Measurements from ENCODE around the gene SARNP.

SARNP gene

DNA sequence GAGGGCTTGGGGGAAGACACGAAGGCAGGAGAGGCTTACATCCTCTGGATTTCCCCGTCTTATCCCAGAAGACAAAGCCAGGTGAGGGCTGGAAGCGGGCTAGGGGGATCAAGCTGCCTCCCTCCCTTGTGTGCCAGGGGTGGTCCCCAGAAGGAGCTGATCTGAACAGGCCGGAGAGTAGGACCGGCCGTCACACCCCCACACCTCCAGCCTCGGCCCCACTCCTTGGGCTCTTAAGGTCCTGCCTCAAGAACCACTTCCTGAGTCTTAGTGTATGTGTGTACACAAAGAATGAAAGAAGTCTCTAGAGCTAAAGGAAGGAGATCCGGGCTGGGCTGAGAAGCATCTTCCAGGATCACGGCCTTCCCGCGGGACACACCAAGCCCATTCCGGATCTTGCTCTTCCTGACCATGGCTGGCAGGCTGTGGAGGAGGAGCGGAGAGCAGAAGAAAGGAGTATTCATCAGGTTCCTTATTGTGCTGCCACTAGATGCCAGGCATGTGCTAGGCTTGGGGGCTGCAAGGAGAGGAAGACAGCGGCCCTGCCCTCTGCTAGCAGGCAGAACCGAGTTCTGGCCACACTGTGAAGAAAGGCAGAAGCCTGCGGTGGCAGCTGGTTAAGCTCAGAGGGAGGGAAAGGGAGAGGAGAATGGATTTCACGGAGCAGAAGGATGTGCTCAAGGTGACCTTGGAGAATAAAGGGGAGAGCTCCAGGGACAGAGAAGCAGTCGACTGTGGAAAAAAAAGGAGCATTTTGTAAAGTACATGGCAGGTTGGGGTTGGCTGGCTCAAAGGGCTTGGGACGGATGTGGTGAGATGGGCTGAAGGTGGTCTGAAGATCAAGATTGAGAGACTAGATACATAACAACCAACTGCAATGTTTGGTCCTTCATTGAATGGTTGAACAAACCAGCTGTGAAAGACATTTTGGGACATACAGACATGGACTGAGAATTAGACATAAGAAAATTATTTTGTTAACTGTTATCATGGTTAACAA is 87.4 kb downstream of the SARNP start:
- Histone ChIP-seq H4K20me1 (ENCODE audit: low read depth, low read length) (no peaks in the 10 kb centered on the region), H3K27me3 (ENCODE audit: low read length) (no peaks in the 10 kb centered on the region), H3K9ac (ENCODE audit: low read length) (peak overlapping the region; percentile 77), H3F3A (ENCODE audit: insufficient read depth) (peaks cover 29% of the 10 kb centered on the region), H3K9me3 (ENCODE audit: insufficient read depth, low read length) (no peaks in the 10 kb centered on the region), H3K27ac (ENCODE audit: low read depth, low read length) (peak overlapping the region; percentile 62), H3K4me3 (ENCODE audit: insufficient read depth, low read length, poor library complexity, severe bottlenecking) (peak overlapping the region; percentile 56), H3K4me2 (ENCODE audit: low read depth, low read length, poor library complexity, severe bottlenecking) (peak overlapping the region; percentile 77), H3K79me2 (ENCODE audit: insufficient read depth, low read length) (0 out of 2 replicates have a peak, but pooled peaks cover 6% of the 10 kb centered on the region), H3K9me2 (replicated peaks; ENCODE audit: insufficient read depth, low read length) (no peaks in the 10 kb centered on the region), H3K36me3 (ENCODE audit: low read length) (no peaks in the 10 kb centered on the region), H2AFZ (ENCODE audit: low read depth, low read length, severe bottlenecking) (peak overlapping the region; percentile 57)
- no peak for TF ChIP-seq CTCF (IDR thresholded peaks at IDR 0.05; ENCODE audit: insufficient read depth, low read length, poor library complexity, severe bottlenecking)
- no peak for TF ChIP-seq EZH2phosphoT487 (conservative IDR thresholded peaks at IDR 0.05; ENCODE audit: low read length)

GRCh38 chr12:55728939-55729818 is 88.3 kb downstream of the SARNP start, which contains the start of gene CD63:
CD63 (minus strand) TSS chr12:55729009; CDS start chr12:55728341, 668 bp downstream.
- TF ChIP-seq CTCF (IDR thresholded peaks at IDR 0.05; ENCODE audit: insufficient read depth, low read length, poor library complexity, severe bottlenecking) = no peak
- no peak for TF ChIP-seq EZH2phosphoT487 (conservative IDR thresholded peaks at IDR 0.05; ENCODE audit: low read length)
- Histone ChIP-seq H3K4me3 (ENCODE audit: insufficient read depth, low read length, poor library complexity, severe bottlenecking) (peak within 1 kb of the TSS; percentile 56), H3K79me2 (ENCODE audit: insufficient read depth, low read length) (0 out of 2 replicates have a peak, but pooled peaks cover 6% of the 10 kb centered on the region), H3K9me3 (ENCODE audit: insufficient read depth, low read length) (no peaks in the 10 kb centered on the region), H2AFZ (ENCODE audit: low read depth, low read length, severe bottlenecking) (peak within 1 kb of the TSS; percentile 57), H3K9ac (ENCODE audit: low read length) (peak within 1 kb of the TSS; percentile 77), H3K27me3 (ENCODE audit: low read length) (no peaks in the 10 kb centered on the region), H4K20me1 (ENCODE audit: low read depth, low read length) (no peaks in the 10 kb centered on the region), H3K9me2 (replicated peaks; ENCODE audit: insufficient read depth, low read length) (no peaks in the 10 kb centered on the region), H3K4me2 (ENCODE audit: low read depth, low read length, poor library complexity, severe bottlenecking) (peak within 1 kb of the TSS; percentile 77), H3K36me3 (ENCODE audit: low read length) (no peaks in the 10 kb centered on the region), H3F3A (ENCODE audit: insufficient read depth) (peaks cover 30% of the 10 kb centered on the region), H3K27ac (ENCODE audit: low read depth, low read length) (peak within 1 kb of the TSS; percentile 62)

DNA sequence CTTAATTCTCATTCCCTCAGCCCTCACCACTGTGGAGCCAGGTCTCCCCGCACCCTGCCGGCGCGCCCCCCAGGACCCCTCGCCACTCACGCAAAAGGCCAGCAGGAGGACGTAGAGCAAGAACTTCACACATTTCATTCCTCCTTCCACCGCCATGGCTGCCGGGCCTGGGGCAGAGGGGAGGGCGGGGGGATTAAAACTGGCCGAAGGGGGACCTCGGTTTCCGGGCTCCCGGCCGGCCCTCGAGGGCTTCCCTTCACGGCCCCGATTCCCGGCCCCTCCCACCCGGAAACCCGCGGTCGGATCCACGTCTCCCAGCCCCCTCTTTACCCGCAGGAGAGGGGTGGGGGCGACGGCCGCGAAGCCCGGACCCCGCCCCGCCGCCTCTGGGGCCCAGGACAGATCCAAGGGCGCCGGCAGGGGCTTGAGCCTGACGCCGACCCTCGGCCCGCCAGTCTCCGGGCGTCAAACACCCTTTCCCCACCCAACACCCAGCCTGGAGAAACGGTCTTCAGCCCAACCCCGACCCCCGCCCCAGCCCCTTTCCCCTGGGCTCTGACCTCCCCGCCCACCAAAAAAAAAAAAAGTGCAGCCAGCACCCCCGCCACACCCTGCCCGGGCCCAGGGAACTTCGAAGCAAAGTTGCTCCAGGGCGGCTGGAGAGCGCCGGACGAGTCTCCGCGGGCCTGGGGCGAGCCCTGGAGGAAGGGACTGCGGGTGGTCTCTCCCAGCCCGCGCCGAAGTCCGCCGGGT is 89.2 kb downstream of the SARNP start:
- Histone ChIP-seq H2AFZ (ENCODE audit: low read depth, low read length, severe bottlenecking) (peak overlapping the region; percentile 57), H3K4me2 (ENCODE audit: low read depth, low read length, poor library complexity, severe bottlenecking) (peak overlapping the region; percentile 77), H4K20me1 (ENCODE audit: low read depth, low read length) (no peaks in the 10 kb centered on the region), H3K27me3 (ENCODE audit: low read length) (no peaks in the 10 kb centered on the region), H3F3A (ENCODE audit: insufficient read depth) (peaks cover 30% of the 10 kb centered on the region), H3K36me3 (ENCODE audit: low read length) (no peaks in the 10 kb centered on the region), H3K79me2 (ENCODE audit: insufficient read depth, low read length) (0 out of 2 replicates have a peak, but pooled peaks cover 6% of the 10 kb centered on the region), H3K4me3 (ENCODE audit: insufficient read depth, low read length, poor library complexity, severe bottlenecking) (peak overlapping the region; percentile 56), H3K27ac (ENCODE audit: low read depth, low read length) (peak overlapping the region; percentile 62), H3K9ac (ENCODE audit: low read length) (peak overlapping the region; percentile 77), H3K9me2 (replicated peaks; ENCODE audit: insufficient read depth, low read length) (no peaks in the 10 kb centered on the region), H3K9me3 (ENCODE audit: insufficient read depth, low read length) (no peaks in the 10 kb centered on the region)
- TF ChIP-seq EZH2phosphoT487 (conservative IDR thresholded peaks at IDR 0.05; ENCODE audit: low read length) = no peak
- TF ChIP-seq CTCF (IDR thresholded peaks at IDR 0.05; ENCODE audit: insufficient read depth, low read length, poor library complexity, severe bottlenecking) = no peak
